NCI-H2107 treated with DMSO at 0.1 percent for 48 hours (cell line): ENCODE results near the gene ENTREP1.
"Not testable (repeated sequence)": the region's sequence is repeated elsewhere in the genome, so short reads cannot be mapped to it uniquely, and the experiment has no call there.

Experiments
- DNase-seq: peaks from one replicate; lab custom pipeline; 2025; ENCODE audit not compliant: unreplicated experiment; lab: John Stamatoyannopoulos, UW

The ENTREP1 gene

GRCh38 chr9:69324549-69325401 is at the start of gene ENTREP1:
Gene ENTREP1, plus strand, starts transcription at chr9:69325215. Its CDS starts 95 bp downstream, at chr9:69325310.
- DNase-seq = no peak

- DNase-seq = no peak
Measured at GRCh38 chr9:69276775-69277174, 48.2 kb upstream of the ENTREP1 start.

- DNase-seq = no peak
Measured at GRCh38 chr9:69279084-69279731, 45.8 kb upstream of the ENTREP1 start.

GRCh38 chr9:69279733-69280132 is 45.3 kb upstream of the ENTREP1 start:
- DNase-seq = no peak

- no peak for DNase-seq
Measured at GRCh38 chr9:69283003-69283402, 42.0 kb upstream of the ENTREP1 start.

- DNase-seq = no peak
Measured at GRCh38 chr9:69292078-69292477, 32.9 kb upstream of the ENTREP1 start.

GRCh38 chr9:69293156-69293555 is 31.9 kb upstream of the ENTREP1 start:
- DNase-seq = no peak

GRCh38 chr9:69295872-69296552 is 29.0 kb upstream of the ENTREP1 start:
- no peak for DNase-seq

- no peak for DNase-seq
Measured at GRCh38 chr9:69297300-69297980, 27.6 kb upstream of the ENTREP1 start.

- no peak for DNase-seq
Measured at GRCh38 chr9:69299315-69299714, 25.7 kb upstream of the ENTREP1 start.

- no peak for DNase-seq
Measured at GRCh38 chr9:69299826-69300225, 25.2 kb upstream of the ENTREP1 start.

- no peak for DNase-seq
Measured at GRCh38 chr9:69303331-69303730, 21.7 kb upstream of the ENTREP1 start.

- not testable (repeated sequence) for DNase-seq
Measured at GRCh38 chr9:69306895-69307445, 18.0 kb upstream of the ENTREP1 start.

GRCh38 chr9:69307446-69308205 is 17.4 kb upstream of the ENTREP1 start:
- DNase-seq = peak; percentile 12

- DNase-seq = no peak
Measured at GRCh38 chr9:69308206-69308931, 16.6 kb upstream of the ENTREP1 start.

GRCh38 chr9:69313175-69313574 is 11.8 kb upstream of the ENTREP1 start:
- DNase-seq = no peak

GRCh38 chr9:69314547-69314946 is 10.5 kb upstream of the ENTREP1 start:
- DNase-seq = no peak

GRCh38 chr9:69317081-69317480 is 7.9 kb upstream of the ENTREP1 start:
- no peak for DNase-seq

GRCh38 chr9:69317894-69318293 is 7.1 kb upstream of the ENTREP1 start:
- DNase-seq = no peak
